K562 (cell line): ENCODE measurements around the gene AKIRIN1. TPM values are rescaled to one million over a fixed set of nuclear protein-coding genes. Genes with fewer than 3 reads are reported as not detected.

Experiments
- ATAC-seq: fragments of 200-7000 bp; cut with Tn5 transposase; 3 replicates; pipeline ENCODE4 v1.9.1; 2020; ENCODE audit warnings: moderate library complexity
- BruUV-seq: library from RNA; stranded (reverse); fragments of 400-500 nt; replicated peaks from 2 replicates; lab custom pipeline; 2021; lab: Mats Ljungman, UMichigan
- CTCF ChIA-PET: fragments of 300-600 bp; formaldehyde crosslinking; extraction: SDS; loops from one replicate; lab custom pipeline; 2021; ENCODE audit warnings: low intra/inter-chr PET ratio; lab: Yijun Ruan, JAX
- POLR2A ChIA-PET: fragments of 300-600, 350-650 bp; sonication (Branson Sonifier 250); formaldehyde crosslinking; extraction: SDS; loops from one replicate; lab custom pipeline; 2021; ENCODE audit warnings: antibody characterized with exemption, inconsistent platforms; lab: Yijun Ruan, JAX
- DNase-seq, 4 experiments: peaks; one replicate each; pipeline versions ENCODE4 v3.0.0 to v3.0.0-alpha.2; 2011 to 2018; ENCODE audit warnings: low spot score in 3 of 4, mixed read lengths in 3 of 4; ENCODE audit errors: extremely low read depth in 1 of 4
- FAIRE-seq: peaks from 2 replicates; lab custom pipeline; 2011; peaks lifted over from hg19 to GRCh38; lab: Jason Lieb, UNC
- H2AFZ ChIP-seq: 2 replicates; pipeline ENCODE4 v1.6.0; 2011; ENCODE audit warnings: low read depth, low read length, control low read depth, inconsistent platforms
- H3K27ac ChIP-seq: fragments of 200-600 bp; 3 replicates; pipeline ENCODE4 v1.8.0; 2011; ENCODE audit warnings: low read depth, mild to moderate bottlenecking, control low read depth, inconsistent platforms, low read length, moderate library complexity, mixed read lengths; ENCODE audit errors: extremely low read depth
- H3K27me3 ChIP-seq, 2 experiments: fragments of 300-600 bp in 1 of 2; 2 replicates in 1 of 2; 3 replicates in 1 of 2; pipeline versions ENCODE4 v1.6.0 to v1.8.0; 2011; ENCODE audit warnings: inconsistent platforms in 2 of 2, low read length in 2 of 2, mild to moderate bottlenecking in 1 of 2, mixed read lengths in 1 of 2, moderate library complexity in 1 of 2; ENCODE audit not compliant: control insufficient read depth in 2 of 2, insufficient read depth in 2 of 2
- H3K36me3 ChIP-seq: fragments of 300-600 bp; 3 replicates; pipeline ENCODE4 v1.8.0; 2011; ENCODE audit warnings: mild to moderate bottlenecking, low read length, inconsistent platforms; ENCODE audit not compliant: control insufficient read depth, insufficient read depth
- H3K4me1 ChIP-seq, 2 experiments: fragments of 200-600 bp in 1 of 2; replicated peaks in 1 of 2; 2 replicates in 1 of 2; 3 replicates in 1 of 2; pipeline versions ENCODE4 v1.5.1 to v1.8.0; 2011; ENCODE audit warnings: inconsistent platforms in 2 of 2, low read length in 2 of 2, mild to moderate bottlenecking in 1 of 2, mixed read lengths in 1 of 2, moderate library complexity in 1 of 2; ENCODE audit not compliant: control insufficient read depth in 2 of 2, insufficient read depth in 2 of 2
- H3K4me2 ChIP-seq: 2 replicates; pipeline ENCODE4 v1.6.1; 2011; ENCODE audit warnings: low read length, control low read depth, inconsistent platforms, mixed read lengths; ENCODE audit not compliant: insufficient read depth
- H3K4me3 ChIP-seq: fragments of 200-600 bp; sonication (generic), shearing (Covaris generic); 2 replicates; pipeline ENCODE4 v1.5.1; 2016; ENCODE audit warnings: control low read depth, inconsistent platforms
- H3K79me2 ChIP-seq: fragments of 200-600 bp; 3 replicates; pipeline ENCODE4 v1.8.0; 2011; ENCODE audit warnings: low read length, inconsistent platforms; ENCODE audit not compliant: control insufficient read depth, insufficient read depth
- H3K9ac ChIP-seq, 2 experiments: 2 replicates each; pipeline versions ENCODE4 v1.6.0 to v1.6.1; 2011; ENCODE audit warnings: low read depth in 2 of 2, low read length in 2 of 2, control low read depth in 1 of 2, inconsistent platforms in 1 of 2, mild to moderate bottlenecking in 1 of 2, mixed read lengths in 1 of 2; ENCODE audit not compliant: insufficient read depth in 1 of 2
- H3K9me1 ChIP-seq: one replicate; pipeline ENCODE4 v1.6.0; 2011; ENCODE audit warnings: inconsistent platforms, mild to moderate bottlenecking, low read length, moderate library complexity; ENCODE audit not compliant: control insufficient read depth, insufficient read depth
- H3K9me3 ChIP-seq: replicated peaks from 2 replicates; pipeline ENCODE4 v1.5.1; 2011; ENCODE audit warnings: low read depth, low read length, inconsistent platforms; ENCODE audit not compliant: control insufficient read depth, insufficient read depth
- H4K20me1 ChIP-seq: replicated peaks from 2 replicates; pipeline ENCODE4 v1.6.1; 2011; ENCODE audit warnings: low read length, inconsistent platforms, mixed read lengths; ENCODE audit not compliant: control insufficient read depth, insufficient read depth
- CBX3 ChIP-seq, 2 experiments: IDR thresholded peaks; 1 replicate in 1 of 2; 2 replicates in 1 of 2; pipeline ENCODE4 v1.6.1; 2012; ENCODE audit warnings: inconsistent platforms in 2 of 2, low read length in 2 of 2, borderline replicate concordance in 1 of 2, control low read depth in 1 of 2
- CTBP1 ChIP-seq: fragments of 450-650 bp; IDR thresholded peaks from 2 replicates; pipeline ENCODE4 v1.6.1; 2016; ENCODE audit warnings: borderline replicate concordance
- TFAP4 ChIP-seq: sonication (generic); formaldehyde crosslinking; IDR thresholded peaks from 2 replicates; pipeline ENCODE4 v1.8.0; 2022; ENCODE audit warnings: missing genetic modification reagents, mild to moderate bottlenecking, moderate library complexity, borderline replicate concordance
- WGBS: fragments of 100-300 bp; shearing (Covaris generic); methylation state at CpG from one replicate; pipeline ENCODE4 v1.1.6; 2016; ENCODE audit warnings: low coverage, mixed read lengths; ENCODE audit not compliant: insufficient coverage; ENCODE audit errors: missing lambda C conversion rate; 5-methylcytosine and 5-hydroxymethylcytosine counted together
- in situ Hi-C: fragments of 300-500 bp; cut with MboI; formaldehyde crosslinking; loops from 4 replicates; pipeline ENCODE4 v1.15.0; 2018; ENCODE audit warnings: inconsistent platforms, mixed read lengths
- intact Hi-C: fragments of 100-400 bp; cut with micrococcal nuclease; formaldehyde crosslinking; loops from 2 replicates; pipeline ENCODE4 v1.14.2; 2022
- polyA plus RNA-seq, 8 experiments: library from polyadenylated mRNA; depleted of rRNA in 4 of 8; stranded (reverse) in 5 of 8; unstranded in 3 of 8; fragments of >200 nt; fragmentation: Nextera tagmentation in 2 of 8; fragmentation: Illumina TruSeq in 1 of 8; extraction: Ambion mirVana in 2 of 8; extraction: Trizol in 1 of 8; gene quantifications; 2 replicates each; pipeline versions ENCODE4 v1.2.1 to v1.2.3, GENCODE V29; 2011 to 2014; ENCODE audit warnings: inconsistent platforms in 1 of 8, missing spikeins in 1 of 8
- total RNA-seq, 7 experiments: library from RNA; depleted of rRNA in 6 of 7; stranded (reverse); fragments of >200 nt in 6 of 7; fragmentation: Illumina TruSeq in 2 of 7; extraction: Trizol in 2 of 7; gene quantifications; 2 replicates each; pipeline versions ENCODE4 v1.2.1 to v1.2.3, GENCODE V29; 2011 to 2021; ENCODE audit warnings: low replicate concordance in 1 of 7
- TF ChIP-seq, protein P1 (sequence below), 2 experiments: fragments of 450-650 bp; IDR thresholded peaks; 2 replicates each; pipeline ENCODE4 v1.6.1; 2016; ENCODE audit warnings: mild to moderate bottlenecking in 2 of 2, borderline replicate concordance in 1 of 2, low read depth in 1 of 2, moderate library complexity in 1 of 2

AKIRIN1 gene
- total and polyA plus RNA-seq, 9 of the 15 experiments (the other 6 are each of a cell fraction or from before 2014, with no cell fraction given): 11.5 to 139 (median 83.4) TPM

- Histone ChIP-seq H3K27me3 (no peaks in the 10 kb centered on the region), H3K4me2 (no peak overlapping the region), H3K9ac (no peak overlapping the region), H3K79me2 (peaks cover 26% of the 10 kb centered on the region), H3K36me3 (peaks cover 1% of the 10 kb centered on the region; the same call in 1 of the 3 replicates), H3K4me1 (peaks cover 5 to 13% of the 10 kb centered on the region in 2 experiments; a peak in 4 of 5 replicates)
- 0% methylated on average over 1 of the region's 1 CpG for WGBS
- TF ChIP-seq CBX3 (IDR thresholded peaks at IDR 0.05; ENCODE audit: borderline replicate concordance in 1 of 2, low read length in 2 of 2) (0 out of 3 replicates have a peak, but pooled peaks of 1 of the 2 experiments have one; percentile 54), TFAP4 (no peak), CTBP1 (no peak)
- TF ChIP-seq, protein P1, sequence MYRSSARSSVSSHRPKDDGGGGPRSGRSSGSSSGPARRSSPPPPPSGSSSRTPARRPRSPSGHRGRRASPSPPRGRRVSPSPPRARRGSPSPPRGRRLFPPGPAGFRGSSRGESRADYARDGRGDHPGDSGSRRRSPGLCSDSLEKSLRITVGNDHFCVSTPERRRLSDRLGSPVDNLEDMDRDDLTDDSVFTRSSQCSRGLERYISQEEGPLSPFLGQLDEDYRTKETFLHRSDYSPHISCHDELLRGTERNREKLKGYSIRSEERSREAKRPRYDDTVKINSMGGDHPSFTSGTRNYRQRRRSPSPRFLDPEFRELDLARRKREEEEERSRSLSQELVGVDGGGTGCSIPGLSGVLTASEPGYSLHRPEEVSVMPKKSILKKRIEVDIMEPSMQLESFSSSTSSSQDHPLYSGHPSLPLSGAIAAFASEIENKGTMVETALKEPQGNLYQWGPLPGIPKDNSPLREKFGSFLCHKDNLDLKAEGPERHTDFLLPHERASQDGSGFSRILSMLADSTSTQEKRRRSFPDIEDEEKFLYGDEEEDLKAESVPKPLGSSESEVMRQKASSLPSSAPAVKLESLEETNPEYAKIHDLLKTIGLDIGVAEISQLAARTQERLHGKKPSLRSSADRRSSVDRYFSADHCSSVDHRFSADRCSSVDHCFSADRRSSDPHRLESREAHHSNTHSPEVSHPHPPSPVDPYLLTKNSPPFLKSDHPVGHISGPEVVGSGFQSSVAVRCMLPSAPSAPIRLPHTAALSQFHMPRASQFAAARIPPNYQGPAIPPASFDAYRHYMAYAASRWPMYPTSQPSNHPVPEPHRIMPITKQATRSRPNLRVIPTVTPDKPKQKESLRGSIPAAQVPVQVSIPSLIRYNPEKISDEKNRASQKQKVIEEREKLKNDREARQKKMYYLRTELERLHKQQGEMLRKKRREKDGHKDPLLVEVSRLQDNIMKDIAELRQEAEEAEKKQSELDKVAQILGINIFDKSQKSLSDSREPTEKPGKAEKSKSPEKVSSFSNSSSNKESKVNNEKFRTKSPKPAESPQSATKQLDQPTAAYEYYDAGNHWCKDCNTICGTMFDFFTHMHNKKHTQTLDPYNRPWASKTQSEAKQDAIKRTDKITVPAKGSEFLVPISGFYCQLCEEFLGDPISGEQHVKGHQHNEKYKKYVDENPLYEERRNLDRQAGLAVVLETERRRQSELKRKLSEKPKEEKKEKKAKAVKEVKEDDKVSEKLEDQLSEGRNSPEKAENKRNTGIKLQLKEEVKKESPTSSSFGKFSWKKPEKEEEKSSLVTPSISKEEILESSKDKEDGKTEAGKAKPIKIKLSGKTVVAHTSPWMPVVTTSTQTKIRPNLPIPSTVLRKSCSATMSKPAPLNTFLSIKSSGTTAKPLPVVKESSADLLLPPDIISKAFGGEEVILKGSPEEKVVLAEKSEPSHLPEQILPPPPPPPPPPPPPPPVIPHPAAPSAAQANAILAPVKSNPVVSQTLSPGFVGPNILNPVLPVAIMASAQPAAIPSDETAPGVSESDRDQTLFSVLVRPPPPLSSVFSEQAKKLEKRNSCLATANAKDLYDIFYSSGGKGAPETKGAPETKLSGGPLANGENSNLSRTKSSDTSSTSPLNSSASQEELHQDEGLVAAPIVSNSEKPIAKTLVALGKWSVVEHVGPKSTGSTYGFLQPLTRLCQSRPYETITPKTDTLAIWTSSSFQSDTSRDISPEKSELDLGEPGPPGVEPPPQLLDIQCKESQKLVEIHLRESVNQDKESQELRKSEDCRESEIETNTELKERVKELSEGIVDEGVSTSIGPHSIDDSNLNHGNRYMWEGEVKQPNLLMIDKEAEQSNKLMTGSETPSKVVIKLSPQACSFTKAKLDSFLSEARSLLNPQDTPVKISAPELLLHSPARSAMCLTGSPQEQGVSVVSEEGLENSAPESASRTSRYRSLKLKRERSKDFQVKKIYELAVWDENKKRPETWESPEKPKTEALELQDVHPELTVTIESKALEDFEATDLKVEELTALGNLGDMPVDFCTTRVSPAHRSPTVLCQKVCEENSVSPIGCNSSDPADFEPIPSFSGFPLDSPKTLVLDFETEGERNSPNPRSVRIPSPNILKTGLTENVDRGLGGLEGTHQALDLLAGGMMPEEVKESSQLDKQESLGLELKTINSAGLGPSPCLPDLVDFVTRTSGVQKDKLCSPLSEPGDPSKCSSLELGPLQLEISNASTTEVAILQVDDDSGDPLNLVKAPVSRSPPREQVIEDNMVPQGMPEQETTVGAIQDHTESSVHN (IDR thresholded peaks at IDR 0.05; ENCODE audit: borderline replicate concordance in 1 of 2, low read depth in 1 of 2): no peak
- TF ChIP-seq, all 486 proteins: peak for 1
- no peaks in the 10 kb centered on the region for H4K20me1 ChIP-seq
- POLR2A ChIA-PET: interaction anchor here (1.2 kb wide), 1 partner anchor 24 kb away, joined by 3 read pairs; no protein-coding TSS in a partner anchor
- H3K27ac ChIP-seq: no peak overlapping the region
- no peak overlapping the region for H2AFZ ChIP-seq
- H3K9me1 ChIP-seq: no peaks in the 10 kb centered on the region
- DNase-seq (no peak), FAIRE-seq (no peak), ATAC-seq (no peak)
- H3K4me3 ChIP-seq: no peak overlapping the region
- intact Hi-C loops: no loop called here
- H3K9me3 ChIP-seq: no peaks in the 10 kb centered on the region
- no TSS peak for BruUV-seq
- in situ Hi-C loops: no loop called here
- CTCF ChIA-PET: no interaction called here
Observed at GRCh38 chr1:39023140-39023539, 32.1 kb downstream of the AKIRIN1 start.
